NCI-H82 (cell line): ENCODE data around the gene HIPK2.

Experiments used
- DNase-seq: peaks from one replicate; lab custom pipeline; 2025; lab: John Stamatoyannopoulos, UW

The HIPK2 gene

GRCh38 chr7:139589474-139589873 lies 188.3 kb downstream of the HIPK2 start:
- DNase-seq: no peak

GRCh38 chr7:139588632-139589031 lies 189.2 kb downstream of the HIPK2 start:
- DNase-seq: no peak

DNA sequence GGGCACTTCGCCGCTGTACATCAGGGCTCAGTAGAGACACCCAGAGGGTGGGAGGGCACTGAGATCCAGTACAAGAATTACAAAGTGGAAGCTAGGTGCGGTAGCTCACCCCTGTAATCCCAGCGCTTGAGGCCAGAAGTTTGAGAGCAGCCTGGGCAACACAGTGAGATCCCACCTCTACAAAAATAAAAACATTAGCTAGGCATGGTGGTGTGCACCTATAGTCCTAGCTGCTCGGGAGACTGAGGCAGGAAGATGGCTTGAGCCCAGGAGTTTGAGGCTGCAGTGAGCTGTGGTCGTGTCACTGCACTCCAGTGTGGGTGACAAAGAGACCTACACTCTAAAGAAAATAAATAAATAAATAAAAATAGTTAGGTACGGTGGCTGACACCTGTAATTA lies 190.3 kb downstream of the HIPK2 start:
- DNase-seq: no peak

GRCh38 chr7:139586286-139586685 lies 191.5 kb downstream of the HIPK2 start:
- DNase-seq: no peak

DNA sequence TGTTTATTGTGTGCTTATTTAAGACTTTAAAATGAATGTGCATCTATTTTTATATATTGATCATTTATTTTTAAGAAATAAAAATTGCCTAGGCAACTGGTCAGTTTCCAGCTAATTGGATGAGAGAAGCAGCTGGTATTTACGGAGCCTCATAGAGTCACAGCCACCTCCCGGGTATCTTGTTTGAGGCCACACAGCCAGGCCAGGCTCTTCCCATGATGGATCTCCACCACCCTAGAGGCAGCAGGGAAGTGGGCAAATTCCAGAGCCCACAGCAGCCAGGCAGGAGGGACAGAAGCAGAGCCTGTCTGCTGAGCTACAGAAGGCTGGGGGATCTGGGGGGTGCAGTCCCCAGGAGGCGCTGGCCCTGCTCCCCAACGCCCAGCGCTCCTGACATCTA lies 192.8 kb downstream of the HIPK2 start:
- no peak for DNase-seq

DNA sequence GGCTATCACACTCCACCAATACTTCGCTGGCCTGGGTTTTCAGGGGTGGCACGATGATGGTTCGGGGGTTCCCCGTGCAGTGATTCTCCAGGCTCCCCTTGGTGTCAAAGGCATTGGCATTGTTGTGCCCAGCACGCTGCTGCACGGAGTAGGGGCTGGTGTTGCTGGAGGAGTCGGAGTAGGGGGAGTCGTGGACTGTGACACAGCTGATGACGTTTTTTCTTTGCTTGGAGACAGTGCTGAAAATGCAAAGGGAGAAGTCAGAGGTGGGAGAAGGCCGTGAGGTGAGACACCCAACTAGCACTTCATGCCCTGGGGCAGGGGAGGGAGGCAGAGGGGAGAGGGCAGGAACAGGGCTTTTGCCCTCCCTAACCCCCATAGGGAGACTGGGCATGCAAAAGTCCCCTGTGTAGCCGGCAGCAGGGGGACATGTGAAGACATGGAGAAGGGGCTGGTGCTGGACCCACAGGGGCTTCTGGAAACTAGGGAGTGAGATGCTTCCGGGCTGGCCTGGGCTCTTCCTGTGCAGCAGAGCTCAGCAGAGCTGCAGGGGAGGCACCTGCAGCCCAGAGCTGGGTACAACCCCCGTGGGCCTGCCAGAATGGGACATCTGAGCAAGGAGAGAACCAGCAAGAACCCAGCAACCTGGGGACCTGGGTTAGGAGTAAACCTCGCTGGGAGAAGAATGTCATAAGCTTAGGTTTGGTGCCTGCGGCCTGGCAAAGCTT lies 193.8 kb downstream of the HIPK2 start:
- DNase-seq: no peak

- no peak for DNase-seq
Measured at GRCh38 chr7:139582671-139583155, 195.1 kb downstream of the HIPK2 start.

- DNase-seq: no peak
Measured at GRCh38 chr7:139582130-139582650, 195.6 kb downstream of the HIPK2 start.

DNA sequence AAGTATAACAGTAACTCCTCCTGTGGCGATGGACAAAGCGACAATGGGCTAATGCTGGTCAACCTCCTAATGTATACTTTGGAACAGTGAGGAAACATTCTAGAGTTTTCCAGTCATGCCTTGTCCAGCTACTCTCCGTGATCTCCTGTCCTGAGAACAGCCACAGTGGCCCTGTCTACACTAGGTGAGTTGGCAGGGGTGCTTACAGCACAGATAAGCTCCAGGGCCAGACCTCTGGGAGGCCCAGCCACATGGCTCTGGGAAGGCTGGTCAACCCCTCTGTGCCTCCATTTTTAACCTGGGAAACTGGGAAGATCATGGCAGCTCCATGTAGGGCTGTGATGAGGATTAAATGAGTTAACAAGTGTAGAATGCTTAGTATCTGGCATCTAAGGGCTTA lies 197.4 kb downstream of the HIPK2 start:
- DNase-seq: no peak

- no peak for DNase-seq
Measured at GRCh38 chr7:139576179-139576973, 201.4 kb downstream of the HIPK2 start.

DNA sequence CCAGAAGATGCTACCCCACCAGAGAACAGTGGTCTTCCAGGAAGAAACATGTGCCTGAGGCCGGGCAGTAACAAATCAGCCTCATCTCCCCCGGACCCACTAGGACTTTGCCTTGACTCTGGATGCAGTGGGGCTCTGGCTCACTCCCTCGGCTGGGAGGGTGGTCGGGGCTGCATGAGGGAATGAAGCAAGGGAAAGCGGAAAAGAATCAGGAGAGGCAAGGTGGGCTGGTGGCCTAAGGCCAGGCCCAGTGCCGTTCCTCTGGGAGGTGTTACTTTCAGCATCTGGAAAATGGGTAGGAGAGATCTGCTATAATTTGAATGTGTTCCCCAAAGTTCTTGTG lies 202.5 kb downstream of the HIPK2 start:
- no peak for DNase-seq

GRCh38 chr7:139574618-139575337 lies 203.0 kb downstream of the HIPK2 start:
- DNase-seq: no peak

DNA sequence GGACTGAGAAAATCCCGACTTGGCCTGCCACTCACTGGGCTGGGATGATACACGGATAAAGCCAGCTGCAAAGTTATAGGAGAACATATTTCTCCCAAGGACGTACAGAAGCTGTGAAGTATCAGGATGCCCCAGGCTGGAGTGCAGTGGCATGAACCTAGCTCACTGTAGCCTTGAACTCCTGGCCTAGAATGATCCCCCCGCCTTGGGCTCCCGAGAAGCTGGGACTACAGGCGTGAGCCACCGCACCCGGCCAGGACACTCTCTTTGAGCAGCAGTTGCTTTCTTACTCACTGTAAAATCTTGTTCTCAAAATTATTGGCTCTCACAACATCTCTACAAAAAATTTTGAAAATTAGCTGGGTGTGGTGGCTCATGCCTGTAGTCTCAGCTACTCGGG lies 203.9 kb downstream of the HIPK2 start:
- DNase-seq: no peak

DNA sequence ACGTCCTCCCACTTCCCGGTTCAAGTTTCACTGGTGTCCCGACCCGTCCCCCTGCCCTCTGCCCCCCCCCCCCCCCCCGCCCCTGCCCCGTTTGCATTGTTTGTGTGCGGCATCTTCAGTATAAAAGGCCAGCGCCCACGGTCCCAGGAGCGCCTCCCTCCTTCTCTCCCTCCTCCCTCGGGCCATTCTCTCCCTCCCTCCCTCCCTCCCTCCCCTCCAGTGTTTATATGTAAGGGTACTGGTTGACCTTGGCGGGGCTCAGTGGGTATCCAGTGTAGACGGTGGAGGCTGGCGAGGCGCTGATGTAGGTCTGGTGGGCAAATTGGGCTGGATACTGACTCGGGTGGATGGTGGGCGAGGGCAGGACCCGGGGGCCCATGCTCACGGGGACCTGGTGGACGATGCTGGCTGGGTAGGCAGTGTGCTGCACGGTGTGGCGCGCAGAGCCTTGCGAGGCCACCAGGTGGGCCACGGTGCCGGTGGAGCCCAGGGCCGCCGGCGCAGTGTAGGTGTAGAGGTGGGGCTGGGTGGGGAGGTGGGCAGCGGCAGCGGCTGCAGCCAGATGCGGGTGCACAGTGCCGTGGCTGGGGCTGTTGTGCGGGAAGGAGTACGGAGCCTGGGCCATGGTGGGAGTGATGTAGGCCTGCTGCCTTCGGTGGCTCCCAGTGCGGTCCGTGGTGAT lies 205.0 kb downstream of the HIPK2 start:
- DNase-seq: no peak

GRCh38 chr7:139572071-139572470 lies 205.7 kb downstream of the HIPK2 start:
- no peak for DNase-seq

DNA sequence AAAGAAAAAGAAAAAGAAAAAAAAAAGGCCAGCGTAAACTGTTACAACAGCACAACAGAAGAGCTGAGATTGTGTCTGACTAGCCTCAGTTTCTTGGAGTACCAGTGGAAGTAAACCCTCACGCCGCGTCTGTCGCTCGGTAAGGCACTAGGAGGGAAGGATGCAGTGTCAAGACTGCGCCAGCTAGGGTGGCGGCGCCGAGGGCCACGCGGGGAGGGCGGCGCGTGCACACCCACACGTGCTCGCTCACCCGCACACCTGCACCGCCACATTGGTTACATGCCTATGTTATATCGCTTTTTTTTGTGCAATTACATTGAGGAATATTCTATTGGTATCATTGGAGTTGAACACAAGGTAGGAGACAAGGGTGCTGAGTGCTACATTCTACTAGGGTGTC lies 206.1 kb downstream of the HIPK2 start:
- DNase-seq: no peak

DNA sequence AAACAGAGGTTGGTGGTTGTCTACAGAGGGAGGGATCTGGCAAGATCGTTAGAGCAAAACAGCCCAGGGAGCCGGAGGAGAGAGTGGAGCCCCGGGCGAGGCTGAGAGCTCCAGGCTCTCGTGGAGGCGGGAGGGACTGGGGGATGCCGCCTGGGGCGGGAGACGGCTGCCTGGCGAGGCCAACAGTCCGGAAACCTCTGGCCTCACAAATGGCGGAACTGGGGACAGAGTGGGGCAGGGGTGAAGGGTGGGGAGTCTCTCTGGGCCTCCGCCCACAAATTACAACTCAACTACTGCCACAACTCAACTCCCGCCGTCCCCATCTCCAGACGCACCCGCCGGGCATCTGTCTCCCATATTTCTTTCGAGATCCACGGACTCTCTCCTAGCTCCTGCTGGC lies 206.6 kb downstream of the HIPK2 start:
- DNase-seq: no peak

- DNase-seq: no peak
Measured at GRCh38 chr7:139570626-139571025, 207.2 kb downstream of the HIPK2 start.

GRCh38 chr7:139570119-139570518 lies 207.7 kb downstream of the HIPK2 start:
- peak; percentile 22 for DNase-seq

- DNase-seq: no peak
Measured at GRCh38 chr7:139568813-139569490, 208.8 kb downstream of the HIPK2 start.

- DNase-seq: no peak
Measured at GRCh38 chr7:139568346-139568675, 209.5 kb downstream of the HIPK2 start.
